GM18873 (cell line): Measurements from ENCODE around the gene TCF7L1.
"Not testable (repeated sequence)": the region's sequence is repeated elsewhere in the genome, so short reads cannot be mapped to it uniquely, and the experiment has no call there.

Source experiments
- ATAC-seq: cut with Tn5 transposase; IDR thresholded peaks from one replicate; pipeline ENCODE4 v1.9.1; 2021; ENCODE audit warnings: mild to moderate bottlenecking, moderate library complexity, moderate number of reproducible peaks; ENCODE audit not compliant: unreplicated experiment, low FRiP score

The TCF7L1 gene, protein sequence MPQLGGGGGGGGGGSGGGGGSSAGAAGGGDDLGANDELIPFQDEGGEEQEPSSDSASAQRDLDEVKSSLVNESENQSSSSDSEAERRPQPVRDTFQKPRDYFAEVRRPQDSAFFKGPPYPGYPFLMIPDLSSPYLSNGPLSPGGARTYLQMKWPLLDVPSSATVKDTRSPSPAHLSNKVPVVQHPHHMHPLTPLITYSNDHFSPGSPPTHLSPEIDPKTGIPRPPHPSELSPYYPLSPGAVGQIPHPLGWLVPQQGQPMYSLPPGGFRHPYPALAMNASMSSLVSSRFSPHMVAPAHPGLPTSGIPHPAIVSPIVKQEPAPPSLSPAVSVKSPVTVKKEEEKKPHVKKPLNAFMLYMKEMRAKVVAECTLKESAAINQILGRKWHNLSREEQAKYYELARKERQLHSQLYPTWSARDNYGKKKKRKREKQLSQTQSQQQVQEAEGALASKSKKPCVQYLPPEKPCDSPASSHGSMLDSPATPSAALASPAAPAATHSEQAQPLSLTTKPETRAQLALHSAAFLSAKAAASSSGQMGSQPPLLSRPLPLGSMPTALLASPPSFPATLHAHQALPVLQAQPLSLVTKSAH

DNA sequence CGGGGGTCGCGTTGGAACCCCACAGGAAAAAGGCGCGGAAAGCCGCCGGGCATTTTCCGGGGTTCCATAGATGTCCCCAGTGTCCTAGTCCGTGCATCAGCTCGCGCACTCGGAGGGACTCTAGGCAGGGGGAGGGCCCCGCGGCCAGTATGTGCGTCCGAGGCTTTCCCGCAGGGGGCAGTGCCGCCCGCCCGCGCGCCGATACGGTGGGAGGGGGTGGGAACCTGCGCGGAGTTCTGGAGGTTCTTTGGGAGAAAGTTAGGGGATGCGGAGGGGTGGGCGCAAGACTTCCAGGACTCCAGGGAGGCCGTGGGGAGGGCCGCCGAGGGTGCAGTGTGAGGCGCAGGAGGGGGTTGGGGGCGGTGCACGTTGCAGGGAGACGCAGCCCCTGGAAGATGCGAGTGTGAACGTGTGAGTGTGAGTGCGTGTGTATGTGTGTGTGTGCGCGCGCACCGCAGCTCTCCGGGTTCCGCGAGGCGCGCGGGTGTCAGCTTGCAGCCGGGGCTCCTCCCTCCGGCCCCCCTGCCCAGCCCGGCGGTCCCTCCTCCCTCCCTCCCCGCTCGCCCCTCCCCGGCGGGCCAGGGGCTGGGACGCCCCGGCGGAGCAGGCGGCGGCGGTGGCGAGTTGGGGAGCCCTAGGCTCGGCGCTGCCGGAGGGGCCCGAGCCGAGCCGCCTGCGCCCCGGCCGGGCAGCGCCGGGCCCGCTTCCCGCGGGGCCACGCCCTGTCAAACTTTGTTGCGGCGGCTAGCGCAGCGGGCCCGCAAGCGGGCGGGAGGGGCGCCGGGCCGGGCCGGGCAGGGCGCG, at the start of gene TCF7L1:
Gene TCF7L1, plus strand, starts transcription at position 559 of the 804 bp plus-strand sequence. CDS start 293 bp downstream, outside the sequence.
- ATAC-seq, result no peak

DNA sequence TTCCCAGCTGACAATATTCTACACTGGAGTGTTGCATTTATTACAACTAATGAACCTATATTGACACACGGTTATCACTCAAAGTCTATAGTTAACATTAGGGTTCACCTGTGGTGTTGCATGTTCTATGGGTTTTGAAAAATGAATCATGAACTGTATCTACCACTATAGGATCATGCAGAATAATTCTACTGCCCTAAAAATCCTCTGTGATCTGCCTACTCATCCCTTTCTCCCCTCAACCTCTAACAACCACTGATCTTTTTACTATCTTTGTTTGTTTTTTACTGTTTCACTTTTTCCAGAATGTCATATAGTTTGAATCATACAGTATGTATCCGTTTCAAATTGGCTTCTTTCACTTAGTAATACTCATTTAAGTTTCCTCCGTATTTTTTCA, 47.6 kb upstream of the TCF7L1 start:
- no peak for ATAC-seq

DNA sequence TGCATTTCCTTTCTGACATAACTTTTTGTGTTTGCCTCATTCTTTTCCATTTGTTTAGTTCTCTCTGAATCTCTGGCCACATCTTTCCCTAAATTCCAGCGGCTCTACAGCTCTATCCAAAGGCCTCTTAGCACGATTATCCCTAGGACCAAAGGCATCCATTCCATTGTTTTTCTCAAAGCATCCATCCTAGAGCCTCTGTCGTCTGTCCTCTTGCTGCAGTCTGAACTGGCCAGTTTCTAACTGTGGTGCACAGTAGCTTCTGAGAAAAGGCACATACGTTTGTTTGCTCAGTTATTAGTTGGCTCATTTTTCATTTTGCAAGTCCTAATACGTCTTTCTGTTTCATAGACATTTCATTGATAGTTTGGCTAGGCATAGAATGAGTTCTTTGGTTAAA, 45.7 kb upstream of the TCF7L1 start:
- no peak for ATAC-seq

DNA sequence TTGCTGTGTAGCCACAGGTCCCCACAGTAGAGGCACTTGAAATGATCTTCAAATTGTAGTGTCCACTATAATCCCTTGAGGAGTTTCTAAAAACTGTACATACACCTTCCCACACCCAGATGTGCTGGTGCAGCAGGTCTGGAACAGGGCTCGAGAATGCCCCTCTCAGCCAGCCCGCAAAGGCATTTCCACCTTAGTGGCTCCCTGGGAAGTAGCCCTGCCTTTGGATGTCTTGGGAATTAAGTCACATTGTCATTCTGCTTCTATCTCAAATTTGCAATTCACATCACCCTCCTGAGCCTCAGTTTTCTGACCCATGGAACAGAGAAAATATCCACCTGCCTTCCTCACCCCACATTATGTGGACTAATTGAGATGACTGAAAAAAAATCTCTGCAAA, 44.3 kb upstream of the TCF7L1 start:
- no peak for ATAC-seq

DNA sequence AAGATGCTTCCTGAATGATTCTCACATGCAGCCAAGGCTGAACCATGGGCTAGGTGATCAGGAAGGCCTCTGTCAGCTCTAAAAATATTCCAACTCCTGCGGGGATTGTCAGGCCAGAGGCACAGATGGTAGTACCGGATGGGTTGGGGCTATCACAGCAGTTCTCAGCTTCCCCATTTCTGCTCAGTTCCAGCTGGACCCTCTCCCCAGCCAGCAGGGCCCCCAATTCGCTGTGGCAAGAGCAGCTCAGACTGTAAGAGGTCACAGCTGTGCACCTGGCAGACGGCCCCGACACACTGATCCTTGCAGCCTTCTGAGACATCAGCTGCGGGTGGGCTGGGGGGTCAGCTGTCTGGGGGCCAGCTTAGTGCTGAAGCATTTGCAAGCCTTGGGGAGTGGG, 43.6 kb upstream of the TCF7L1 start:
- ATAC-seq, result no peak

DNA sequence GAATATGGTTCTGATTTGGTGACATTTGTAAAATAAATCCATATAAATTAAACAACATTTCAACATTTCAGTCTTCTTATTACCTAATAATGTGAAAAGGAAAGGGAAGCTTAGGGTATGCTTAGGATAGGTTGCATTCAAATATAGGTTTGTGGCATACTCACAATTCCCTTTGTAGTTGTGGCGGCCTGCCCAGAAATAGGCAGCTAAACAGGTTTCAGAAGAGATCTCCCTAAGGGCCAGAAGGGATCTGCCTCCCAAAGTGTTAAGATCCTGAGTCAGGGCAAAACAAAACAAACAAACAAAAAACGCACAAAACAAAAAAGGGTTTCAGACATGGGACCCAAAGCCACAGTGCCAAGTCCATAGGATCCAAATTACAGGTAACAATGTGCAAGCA, 41.4 kb upstream of the TCF7L1 start:
- ATAC-seq, result no peak

DNA sequence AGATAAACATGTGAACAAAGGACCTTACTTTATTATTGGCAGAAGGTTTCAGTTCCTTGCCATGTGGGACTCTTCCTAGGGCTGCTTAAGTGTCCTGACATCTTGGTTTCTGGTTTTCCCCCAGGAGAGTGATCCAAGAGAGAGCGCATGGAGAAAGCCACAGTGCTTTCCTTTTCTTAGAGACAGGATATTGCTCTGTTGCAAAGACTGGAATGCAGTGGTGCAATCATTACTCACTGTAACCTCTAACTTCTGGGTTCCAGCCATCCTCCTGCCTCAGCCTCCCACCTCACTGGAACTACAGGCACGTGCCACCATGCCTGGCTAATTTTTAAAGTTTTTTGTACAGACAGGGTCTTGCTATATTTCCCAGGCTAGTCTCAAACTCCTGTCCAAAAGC, 38.1 kb upstream of the TCF7L1 start:
- ATAC-seq, result no peak

DNA sequence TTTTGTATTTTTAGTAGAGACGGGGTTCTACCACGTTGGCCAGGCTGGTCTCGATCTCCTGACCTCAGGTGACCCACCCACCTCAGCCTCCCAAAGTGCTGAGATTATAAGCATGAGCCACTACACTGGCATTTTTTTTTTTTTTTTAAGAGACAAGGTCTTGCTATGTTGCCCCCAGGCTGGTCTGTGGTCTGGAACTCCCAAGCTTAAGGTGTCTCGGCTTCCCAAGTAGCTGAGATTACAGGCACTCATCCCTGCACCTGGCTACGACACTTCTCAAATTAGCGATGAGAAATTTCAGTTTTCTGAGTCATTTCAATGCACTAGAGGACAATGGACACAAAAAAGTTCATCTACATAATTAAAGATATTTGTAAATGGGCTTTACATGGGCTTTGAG, 36.6 kb upstream of the TCF7L1 start:
- no peak for ATAC-seq

DNA sequence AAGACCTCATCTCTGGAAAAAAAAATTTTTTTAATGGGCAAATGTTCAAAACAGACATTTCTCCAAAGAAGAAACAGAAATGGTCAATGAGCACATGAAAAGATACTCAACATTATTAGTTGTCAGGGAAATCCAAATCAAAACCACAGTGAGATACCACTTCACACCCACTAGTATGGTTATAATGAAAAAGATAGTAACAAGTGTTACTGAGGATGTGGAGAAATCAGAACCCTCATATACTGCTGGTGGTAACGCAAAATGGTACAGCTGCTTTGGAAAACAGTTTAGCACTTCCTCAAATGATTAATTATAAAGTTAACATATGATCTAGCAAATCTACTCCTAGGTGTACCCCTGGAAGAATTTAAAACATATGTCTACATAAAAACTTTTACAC, 29.0 kb upstream of the TCF7L1 start:
- no peak for ATAC-seq

DNA sequence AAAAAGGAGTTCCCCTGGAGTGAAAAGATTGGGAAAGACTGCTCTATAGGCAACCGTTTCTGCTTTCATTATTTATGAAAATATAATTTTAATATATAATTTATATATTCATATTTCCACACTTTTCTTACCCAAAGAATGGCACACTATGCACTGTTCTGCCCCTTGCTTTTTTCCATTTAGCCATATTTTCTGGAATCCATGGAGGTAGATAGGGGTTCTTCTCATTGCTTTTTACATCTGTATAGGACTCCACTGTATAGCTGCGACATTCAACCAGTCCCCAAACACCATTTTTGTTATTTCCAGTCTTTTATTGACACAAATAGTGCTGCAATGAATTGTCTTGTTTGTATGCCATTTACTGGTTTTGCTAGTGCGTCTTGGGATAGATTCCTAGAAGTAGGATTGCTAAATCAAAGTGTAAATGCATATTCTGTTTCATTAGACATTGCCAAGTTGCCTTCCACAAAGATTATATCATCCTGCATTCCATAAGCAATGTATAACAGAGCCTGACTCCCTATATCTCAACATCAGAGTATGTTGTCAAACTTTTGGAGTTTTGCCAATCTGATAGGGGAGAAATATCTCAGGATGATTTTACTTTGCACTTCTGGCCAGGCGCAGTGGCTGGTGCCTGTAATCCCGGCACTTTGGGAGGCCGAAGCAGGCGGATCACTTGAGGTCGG, 26.6 kb upstream of the TCF7L1 start:
- ATAC-seq, result no peak

DNA sequence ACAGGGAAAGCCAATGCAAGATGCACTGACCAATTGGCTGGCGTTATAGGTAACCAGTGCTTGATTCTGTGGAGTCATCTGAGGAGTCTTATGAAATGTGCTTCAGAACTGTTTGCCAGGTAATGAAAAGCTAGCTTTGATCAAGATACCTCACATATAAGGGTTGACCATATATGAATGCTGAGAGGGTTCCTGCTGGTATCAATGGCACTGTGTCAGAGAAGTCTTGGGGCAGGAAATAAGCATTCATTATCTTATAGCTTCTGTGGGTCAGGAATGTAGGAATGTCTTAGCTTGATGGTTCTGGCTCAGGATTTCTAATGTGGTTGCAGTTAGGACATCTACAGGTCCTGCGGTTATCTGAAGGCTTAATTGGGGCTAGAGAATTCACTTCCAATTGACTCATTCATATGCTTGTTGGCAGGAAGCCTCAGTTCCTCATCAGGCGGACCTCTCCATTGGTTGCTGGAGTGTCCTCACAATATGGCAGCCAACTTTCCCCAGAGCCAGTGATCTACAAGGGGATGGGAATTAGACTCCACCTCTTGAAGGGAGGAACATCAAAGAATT, 22.1 kb upstream of the TCF7L1 start:
- ATAC-seq, result no peak

DNA sequence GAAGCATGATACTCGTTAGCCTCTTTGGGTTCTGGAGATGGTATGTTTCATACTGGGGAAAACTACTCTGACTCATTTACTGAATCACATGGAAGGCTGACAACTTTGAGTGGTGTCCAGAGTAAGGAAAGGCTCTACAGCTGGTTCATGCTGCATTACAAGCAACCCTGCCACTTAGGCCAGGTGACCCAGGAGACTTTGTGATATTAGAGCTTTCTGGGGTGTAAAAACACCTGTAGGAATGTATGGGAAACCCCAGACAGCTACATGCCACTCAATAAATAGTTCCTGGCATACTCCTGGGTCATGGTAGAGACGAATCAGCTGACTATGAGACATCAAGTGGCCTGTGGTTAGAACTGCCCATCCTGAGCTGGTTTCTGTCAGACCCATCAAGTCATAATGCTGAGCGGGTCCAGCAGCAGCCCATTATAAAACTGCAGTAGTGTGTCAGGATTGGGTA, 21.3 kb upstream of the TCF7L1 start:
- ATAC-seq, result no peak

DNA sequence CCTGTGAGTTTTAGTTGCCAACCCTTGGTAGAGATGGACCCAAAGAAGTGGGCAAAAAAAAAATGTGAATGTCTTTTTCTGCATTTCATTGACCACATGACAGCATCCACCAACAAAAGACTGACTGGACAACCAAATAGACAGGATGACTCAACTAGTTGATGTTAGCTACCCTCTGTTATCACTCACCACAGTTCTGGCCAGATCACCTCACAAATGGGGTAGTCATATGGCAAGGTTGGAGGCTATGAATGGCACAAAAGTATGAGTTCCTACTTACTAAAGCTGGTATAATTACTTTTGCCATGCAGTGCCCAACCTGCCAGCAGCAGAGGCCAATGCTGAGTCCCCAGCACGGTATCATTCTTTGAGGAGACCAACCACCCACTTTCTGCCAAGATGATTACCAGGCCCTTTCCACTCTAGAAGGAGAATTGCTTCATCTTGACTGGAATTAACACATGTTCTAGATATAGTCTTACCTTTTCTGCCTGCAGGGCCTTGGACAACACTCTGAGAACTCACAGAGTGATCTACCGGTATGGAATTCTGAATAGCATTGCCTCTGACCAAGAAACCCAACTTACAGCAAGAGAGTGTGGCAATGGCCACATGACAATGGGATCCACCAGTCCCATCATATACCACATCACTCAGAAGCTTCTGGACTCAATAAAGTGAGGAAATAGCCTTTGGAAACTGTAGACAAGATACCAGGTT, 20.1 kb upstream of the TCF7L1 start:
- ATAC-seq, result no peak

DNA sequence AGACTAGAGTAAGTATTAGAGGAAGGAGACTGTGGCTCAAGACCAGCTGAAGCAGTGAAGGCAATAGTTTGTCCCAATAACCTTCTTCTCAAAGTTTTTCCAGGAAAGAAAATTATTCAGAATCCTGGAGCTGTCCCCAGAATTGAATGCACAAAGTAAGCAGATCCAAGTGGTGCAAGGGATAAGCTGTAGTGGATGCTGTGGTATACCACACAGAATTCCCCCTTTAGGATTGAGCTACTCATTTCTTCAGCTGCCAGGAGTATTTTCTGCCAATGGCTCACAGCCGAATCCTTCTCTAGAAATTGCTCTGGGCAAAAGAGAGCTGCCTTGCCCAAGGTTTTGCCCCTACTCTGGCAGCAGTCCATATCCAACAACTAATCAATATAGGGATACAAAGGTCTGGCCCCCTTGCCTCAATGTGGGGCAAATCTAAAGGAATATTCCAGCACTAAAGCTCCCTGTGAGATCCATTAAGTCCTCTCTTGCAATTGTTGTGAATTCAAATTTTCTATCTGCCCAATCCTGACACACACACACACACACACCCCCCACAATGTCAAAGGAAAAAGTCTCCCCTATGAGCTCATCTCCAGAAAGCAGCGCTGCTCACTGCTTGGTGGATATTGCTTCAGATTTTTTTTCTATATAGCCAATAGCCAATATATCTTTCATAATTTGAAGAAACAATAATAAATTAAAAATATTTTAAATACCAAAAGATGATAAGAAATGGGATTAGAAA, 18.4 kb upstream of the TCF7L1 start:
- no peak for ATAC-seq

DNA sequence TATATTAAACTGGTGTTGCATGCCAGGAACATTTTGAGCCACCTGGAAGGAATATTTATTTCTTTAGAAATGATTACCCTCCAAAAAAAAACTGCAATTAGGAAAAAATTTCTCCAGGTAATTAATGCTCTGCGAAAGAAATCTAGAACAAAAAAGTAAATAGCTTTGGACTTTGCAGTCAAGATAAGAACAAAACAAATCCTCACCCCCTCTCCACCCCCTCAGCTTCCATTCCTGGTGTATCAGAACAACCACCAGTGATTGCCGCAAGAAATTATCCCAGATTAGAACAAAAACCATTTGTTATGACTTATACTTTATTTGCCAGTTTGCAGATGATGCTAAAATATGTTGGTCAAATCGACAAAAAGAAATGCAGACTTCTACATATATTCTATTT, 17.0 kb upstream of the TCF7L1 start:
- no peak for ATAC-seq

DNA sequence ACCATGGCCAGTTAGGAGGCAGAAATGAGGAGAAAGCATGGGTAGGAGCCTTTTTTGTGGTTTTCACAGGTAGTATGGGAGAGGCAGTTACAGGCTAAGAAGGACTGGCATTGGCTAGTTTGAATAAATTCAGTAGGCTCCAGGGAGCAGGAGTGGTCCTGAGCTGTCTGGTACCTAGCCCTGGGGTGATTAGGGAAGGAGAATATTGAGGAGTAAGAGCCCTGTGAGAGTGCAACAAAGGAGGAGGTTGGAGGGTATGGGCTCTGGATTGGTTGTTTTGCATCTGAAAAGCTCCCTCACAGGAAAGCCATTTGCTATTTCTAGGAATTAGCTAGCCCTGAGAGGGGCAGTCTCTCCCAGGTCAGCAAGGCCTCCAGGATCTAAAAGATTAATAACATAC, 13.3 kb upstream of the TCF7L1 start:
- no peak for ATAC-seq

DNA sequence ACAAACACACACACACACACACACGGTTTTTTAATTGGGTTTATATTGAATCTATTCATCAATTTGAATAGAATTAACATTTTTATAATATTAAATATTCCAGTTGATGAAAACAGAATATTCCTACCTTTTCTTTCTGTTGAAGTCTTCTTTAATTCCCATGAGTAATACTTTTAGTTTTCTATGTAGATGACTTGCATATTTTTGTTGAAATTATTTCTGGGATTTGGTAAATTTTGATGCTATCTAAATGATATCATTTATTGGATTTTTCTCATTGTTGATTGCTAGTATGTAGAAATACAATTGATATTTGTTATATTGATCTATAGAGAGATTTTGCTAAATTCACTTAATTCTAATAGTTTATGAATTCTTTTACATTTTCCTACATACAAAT, 12.8 kb upstream of the TCF7L1 start:
- ATAC-seq, result no peak

DNA sequence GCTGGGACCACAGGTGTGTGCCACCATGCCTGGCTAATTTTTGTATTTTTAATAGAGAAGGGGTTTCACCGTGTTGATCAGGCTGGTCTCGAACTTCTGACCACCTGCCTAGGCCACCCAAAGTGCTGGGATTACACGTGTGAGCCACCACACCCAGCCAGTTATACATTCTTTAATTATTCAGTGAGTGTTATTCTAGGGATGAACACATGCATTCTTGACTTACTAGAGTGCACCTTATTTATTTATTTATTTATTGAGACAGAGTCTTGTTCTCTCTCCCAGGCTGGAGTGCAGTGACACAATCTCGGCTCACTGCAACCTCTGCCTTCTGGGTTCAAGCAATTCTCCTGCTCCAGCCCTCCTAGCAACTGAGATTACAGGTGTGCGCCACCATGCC, 6.7 kb upstream of the TCF7L1 start:
- not testable (repeated sequence) for ATAC-seq

DNA sequence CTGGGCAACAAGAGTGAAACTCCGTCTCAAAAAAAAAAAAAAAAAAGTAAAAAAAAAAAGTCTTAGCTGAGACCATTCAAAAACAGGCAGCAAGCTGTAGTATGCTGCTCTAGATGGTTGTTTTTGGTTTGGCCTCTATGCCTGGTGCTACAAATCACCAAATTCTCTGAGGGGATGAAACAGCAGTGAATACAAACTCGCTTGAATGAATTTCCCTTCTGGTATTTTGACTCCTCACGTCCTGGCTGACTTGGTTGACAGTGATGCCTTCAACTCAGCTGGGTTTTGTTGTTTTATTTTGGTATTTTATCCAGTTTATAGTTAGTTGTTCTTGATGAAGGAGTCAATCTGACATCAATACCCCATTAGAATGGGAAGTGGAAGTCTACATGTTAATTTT, 3.3 kb upstream of the TCF7L1 start:
- no peak for ATAC-seq
